OCI-LY3 (cell line): ENCODE measurements around the gene CCM2.

Experiments used
- H2AFZ ChIP-seq: fragments of 200-600, 300-600 bp; shearing (Covaris generic); 2 replicates; pipeline ENCODE4 v1.6.0; 2014; ENCODE audit warnings: antibody characterized with exemption, low read depth, low read length
- H3K27ac ChIP-seq: fragments of 200-600, 300-600 bp; sonication (generic); 2 replicates; pipeline ENCODE4 v1.5.1; 2014; ENCODE audit warnings: mild to moderate bottlenecking, low read length, moderate library complexity, mixed read lengths
- H3K27me3 ChIP-seq: fragments of 200-600, 300-600 bp; sonication (generic); 2 replicates; pipeline ENCODE4 v1.6.1; 2014; ENCODE audit warnings: low read depth, low read length, mixed read lengths
- H3K36me3 ChIP-seq: fragments of 200-600, 300-600 bp; sonication (generic); replicated peaks from 2 replicates; pipeline ENCODE3; 2014; ENCODE audit warnings: low read depth, low read length, mixed read lengths
- H3K4me1 ChIP-seq: fragments of 300-600, 200-600 bp; sonication (generic); 2 replicates; pipeline ENCODE4 v1.6.1; 2014; ENCODE audit warnings: low read length, mixed read lengths
- H3K4me2 ChIP-seq: fragments of 200-600, 300-600 bp; sonication (generic); 2 replicates; pipeline ENCODE4 v1.6.1; 2014; ENCODE audit warnings: low read length, mixed read lengths
- H3K4me3 ChIP-seq: fragments of 300-600, 200-600 bp; sonication (generic); 2 replicates; pipeline ENCODE4 v1.5.1; 2014; ENCODE audit warnings: antibody characterized with exemption, mild to moderate bottlenecking, low read length, moderate library complexity
- H3K79me2 ChIP-seq: fragments of 300-600, 200-600 bp; shearing (Covaris generic); 2 replicates; pipeline ENCODE4 v1.6.1; 2014; ENCODE audit warnings: mild to moderate bottlenecking, low read length, mixed read lengths
- H3K9ac ChIP-seq: fragments of 300-600, 200-600 bp; shearing (Covaris generic); 2 replicates; pipeline ENCODE4 v1.6.0; 2014; ENCODE audit warnings: mild to moderate bottlenecking, low read length, moderate library complexity
- H3K9me3 ChIP-seq: fragments of 200-600, 300-600 bp; shearing (Covaris generic); 2 replicates; pipeline ENCODE4 v1.6.1; 2014; ENCODE audit warnings: low read length, mixed read lengths; ENCODE audit not compliant: insufficient read depth
- H4K20me1 ChIP-seq: fragments of 200-600, 300-600 bp; sonication (generic); 2 replicates; pipeline ENCODE4 v1.6.1; 2016; ENCODE audit warnings: low read length, mixed read lengths; ENCODE audit not compliant: insufficient read depth
- EZH2phosphoT487 ChIP-seq: fragments of 200-600 bp; shearing (Covaris generic); IDR thresholded peaks from 2 replicates; pipeline ENCODE4 v1.6.1; 2018; ENCODE audit warnings: antibody characterized with exemption, mixed run types, low read depth
- TF ChIP-seq, protein P1 (sequence below): fragments of 200-600, 300-600 bp; sonication (generic); IDR thresholded peaks from 2 replicates; pipeline ENCODE4 v1.5.1; 2014; ENCODE audit warnings: antibody characterized with exemption, low read length, low read depth

Gene CCM2

DNA sequence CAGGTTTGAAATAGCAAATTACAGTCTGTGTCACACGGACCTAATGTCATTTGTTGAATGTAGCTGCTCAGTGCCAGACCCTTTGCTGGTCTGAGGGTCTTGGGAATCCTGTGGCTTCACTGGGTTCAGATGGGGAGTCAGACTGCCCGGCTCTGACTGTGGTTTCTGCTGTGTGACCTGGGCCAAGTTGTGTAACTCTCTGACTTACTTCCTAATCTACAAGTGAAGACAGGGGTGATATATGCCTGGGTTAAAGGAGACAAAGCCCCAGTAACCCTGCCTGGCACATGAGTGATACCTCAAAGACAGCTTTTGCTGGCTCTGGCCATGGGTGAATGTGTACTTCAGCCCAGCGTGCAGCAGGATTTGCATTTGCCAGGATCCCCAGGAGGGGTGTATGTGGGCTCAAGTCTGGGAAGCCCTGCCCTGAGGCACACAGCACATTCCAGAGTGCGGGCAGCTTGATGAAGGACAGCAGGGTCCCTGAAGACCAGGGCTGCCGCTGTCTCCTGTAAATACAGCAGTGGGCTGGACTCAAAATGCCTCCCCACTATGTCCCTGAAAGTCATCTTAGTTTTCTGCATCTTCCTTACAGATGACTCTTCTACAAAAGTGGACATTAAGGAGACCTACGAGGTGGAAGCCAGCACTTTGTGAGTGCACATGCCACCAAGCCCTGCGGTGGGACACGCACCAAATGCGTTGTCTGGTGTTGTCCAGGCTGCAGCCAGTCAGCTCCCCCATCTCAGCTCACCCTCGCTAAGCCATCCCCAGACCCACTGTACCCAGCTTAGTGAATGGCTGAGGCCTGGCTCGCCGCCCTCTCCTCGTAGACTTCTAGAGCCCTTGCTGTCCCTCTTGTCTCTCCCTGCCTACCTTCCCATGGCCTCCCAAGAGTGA, 72.4 kb downstream of the CCM2 start:
- Histone ChIP-seq H2AFZ (no peak overlapping the region), H3K4me3 (no peak overlapping the region), H3K9me3 (no peaks in the 10 kb centered on the region), H4K20me1 (no peaks in the 10 kb centered on the region), H3K79me2 (no peaks in the 10 kb centered on the region), H3K27ac (no peak overlapping the region), H3K36me3 (peaks cover 6% of the 10 kb centered on the region), H3K27me3 (no peaks in the 10 kb centered on the region), H3K9ac (no peak overlapping the region), H3K4me1 (no peaks in the 10 kb centered on the region), H3K4me2 (no peak overlapping the region)
- TF ChIP-seq, protein P1, sequence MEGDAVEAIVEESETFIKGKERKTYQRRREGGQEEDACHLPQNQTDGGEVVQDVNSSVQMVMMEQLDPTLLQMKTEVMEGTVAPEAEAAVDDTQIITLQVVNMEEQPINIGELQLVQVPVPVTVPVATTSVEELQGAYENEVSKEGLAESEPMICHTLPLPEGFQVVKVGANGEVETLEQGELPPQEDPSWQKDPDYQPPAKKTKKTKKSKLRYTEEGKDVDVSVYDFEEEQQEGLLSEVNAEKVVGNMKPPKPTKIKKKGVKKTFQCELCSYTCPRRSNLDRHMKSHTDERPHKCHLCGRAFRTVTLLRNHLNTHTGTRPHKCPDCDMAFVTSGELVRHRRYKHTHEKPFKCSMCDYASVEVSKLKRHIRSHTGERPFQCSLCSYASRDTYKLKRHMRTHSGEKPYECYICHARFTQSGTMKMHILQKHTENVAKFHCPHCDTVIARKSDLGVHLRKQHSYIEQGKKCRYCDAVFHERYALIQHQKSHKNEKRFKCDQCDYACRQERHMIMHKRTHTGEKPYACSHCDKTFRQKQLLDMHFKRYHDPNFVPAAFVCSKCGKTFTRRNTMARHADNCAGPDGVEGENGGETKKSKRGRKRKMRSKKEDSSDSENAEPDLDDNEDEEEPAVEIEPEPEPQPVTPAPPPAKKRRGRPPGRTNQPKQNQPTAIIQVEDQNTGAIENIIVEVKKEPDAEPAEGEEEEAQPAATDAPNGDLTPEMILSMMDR = no peak
- no peak for TF ChIP-seq EZH2phosphoT487

DNA sequence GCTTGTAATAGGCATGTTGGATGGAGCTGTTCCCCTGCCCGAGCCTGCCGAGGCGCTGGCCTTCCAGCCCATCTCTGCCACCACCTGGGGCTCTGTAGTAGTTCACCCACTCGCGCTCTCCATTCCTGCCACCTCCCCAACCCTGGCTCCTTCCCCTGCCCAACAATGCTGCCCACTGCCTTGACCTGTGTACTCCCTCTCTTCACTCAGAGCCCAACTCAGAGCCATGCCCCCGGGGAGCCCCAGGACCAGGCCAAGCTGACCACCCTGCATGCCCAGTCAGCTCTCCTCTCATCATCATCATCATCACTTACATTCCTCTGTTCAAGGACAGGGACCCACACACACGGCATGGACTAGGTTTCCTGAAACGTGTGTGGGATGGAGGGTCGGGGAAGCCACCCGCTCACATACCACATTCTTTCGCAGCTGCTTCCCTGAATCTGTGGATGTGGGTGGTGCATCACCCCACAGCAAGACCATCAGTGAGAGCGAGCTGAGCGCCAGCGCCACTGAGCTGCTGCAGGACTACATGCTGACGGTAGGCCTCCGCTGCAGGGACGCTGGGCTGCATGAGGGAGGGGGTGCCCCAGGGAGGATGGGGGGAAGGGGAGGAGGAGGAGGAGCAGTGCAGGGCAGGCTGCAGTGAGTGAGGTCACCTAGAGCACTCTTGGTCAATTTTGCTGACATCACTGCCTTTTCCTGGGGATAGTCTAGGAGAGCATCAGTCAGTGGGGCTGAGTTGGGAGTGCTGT, 73.2 kb downstream of the CCM2 start:
- no peaks in the 10 kb centered on the region for H3K79me2 ChIP-seq
- no peak overlapping the region for H3K27ac ChIP-seq
- H3K9me3 ChIP-seq = no peaks in the 10 kb centered on the region
- H3K4me3 ChIP-seq = no peak overlapping the region
- H2AFZ ChIP-seq = no peak overlapping the region
- no peak for TF ChIP-seq EZH2phosphoT487
- TF ChIP-seq, protein P1 = no peak
- H3K9ac ChIP-seq = no peak overlapping the region
- H3K36me3 ChIP-seq = peaks cover 6% of the 10 kb centered on the region
- H4K20me1 ChIP-seq = no peaks in the 10 kb centered on the region
- no peaks in the 10 kb centered on the region for H3K27me3 ChIP-seq
- no peak overlapping the region for H3K4me2 ChIP-seq
- no peaks in the 10 kb centered on the region for H3K4me1 ChIP-seq

DNA sequence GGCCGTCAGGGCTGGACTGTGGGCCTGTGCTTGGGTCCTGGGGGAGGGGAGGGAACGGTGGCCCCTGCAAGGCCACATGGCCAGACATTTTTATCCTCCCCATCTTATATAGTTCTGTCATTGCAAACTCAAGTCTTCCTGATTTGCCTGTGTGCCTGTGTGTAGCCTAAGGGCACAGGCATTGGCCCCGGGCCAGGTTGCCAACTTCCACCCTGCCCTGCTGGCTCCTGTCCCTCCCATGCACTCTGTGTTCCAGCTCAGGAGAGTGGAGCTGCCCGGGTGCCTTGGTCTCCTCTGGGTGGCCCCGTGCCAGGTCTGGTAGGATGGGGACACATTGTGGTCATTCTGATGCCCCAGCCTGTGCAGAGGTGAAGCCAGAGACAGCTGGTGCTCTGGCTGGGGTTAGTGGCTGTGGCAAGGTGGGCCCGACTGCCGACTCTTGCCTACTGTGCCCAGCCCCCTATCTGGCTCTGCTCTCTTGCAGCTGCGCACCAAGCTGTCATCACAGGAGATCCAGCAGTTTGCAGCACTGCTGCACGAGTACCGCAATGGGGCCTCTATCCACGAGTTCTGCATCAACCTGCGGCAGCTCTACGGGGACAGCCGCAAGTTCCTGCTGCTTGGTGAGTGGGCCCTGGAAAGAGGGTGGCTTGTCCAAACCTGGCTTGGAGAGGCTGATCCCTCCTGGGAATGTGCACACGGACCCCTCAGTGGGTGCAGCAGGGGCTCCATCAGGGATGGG, 74.0 kb downstream of the CCM2 start:
- H4K20me1 ChIP-seq = no peaks in the 10 kb centered on the region
- H3K4me1 ChIP-seq = no peaks in the 10 kb centered on the region
- H2AFZ ChIP-seq = no peak overlapping the region
- no peak for TF ChIP-seq EZH2phosphoT487
- TF ChIP-seq, protein P1 = no peak
- H3K36me3 ChIP-seq = peaks cover 3% of the 10 kb centered on the region
- no peaks in the 10 kb centered on the region for H3K79me2 ChIP-seq
- no peak overlapping the region for H3K4me2 ChIP-seq
- no peaks in the 10 kb centered on the region for H3K9me3 ChIP-seq
- no peaks in the 10 kb centered on the region for H3K27me3 ChIP-seq
- no peak overlapping the region for H3K4me3 ChIP-seq
- H3K9ac ChIP-seq = no peak overlapping the region
- no peak overlapping the region for H3K27ac ChIP-seq
